Measurements from ENCODE around the gene DTX3.

Gene DTX3

DNA sequence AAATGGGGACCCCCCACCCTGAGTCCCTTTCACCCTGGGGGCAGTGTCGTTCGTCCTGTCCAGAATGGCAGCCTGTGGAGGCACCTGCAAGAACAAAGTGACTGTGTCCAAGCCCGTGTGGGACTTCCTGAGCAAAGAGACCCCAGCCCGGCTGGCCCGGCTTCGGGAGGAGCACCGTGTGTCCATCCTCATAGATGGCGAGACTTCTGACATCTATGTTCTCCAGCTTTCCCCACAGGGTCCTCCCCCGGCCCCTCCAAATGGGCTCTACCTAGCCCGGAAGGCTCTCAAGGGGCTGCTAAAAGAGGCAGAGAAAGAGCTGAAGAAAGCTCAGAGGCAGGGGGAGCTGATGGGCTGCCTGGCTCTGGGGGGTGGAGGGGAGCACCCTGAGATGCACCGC is 2.2 kb downstream of the DTX3 start:
- H3K9ac ChIP-seq, result no peak overlapping the region
- no peaks in the 10 kb centered on the region for H4K20me1 ChIP-seq (ENCODE audit: insufficient read depth)
- no peak overlapping the region for H3K4me2 ChIP-seq
- H2AFZ ChIP-seq (ENCODE audit: low read depth), result no peak overlapping the region
- no peak overlapping the region for H3K27ac ChIP-seq
- H3K27me3 ChIP-seq (ENCODE audit: insufficient read depth, low read depth), result no peaks in the 10 kb centered on the region
- peaks cover 36% of the 10 kb centered on the region for H3K4me1 ChIP-seq (ENCODE audit: low read depth, poor library complexity, severe bottlenecking)
- no peak overlapping the region for H3K4me3 ChIP-seq (IDR thresholded peaks at IDR 0.05; ENCODE audit: insufficient read depth, low read depth, low read length)
- H3K79me2 ChIP-seq (ENCODE audit: insufficient read depth, low read depth), result no peaks in the 10 kb centered on the region
- H3K36me3 ChIP-seq (ENCODE audit: insufficient read depth), result no peaks in the 10 kb centered on the region
- TF ChIP-seq, protein P1, sequence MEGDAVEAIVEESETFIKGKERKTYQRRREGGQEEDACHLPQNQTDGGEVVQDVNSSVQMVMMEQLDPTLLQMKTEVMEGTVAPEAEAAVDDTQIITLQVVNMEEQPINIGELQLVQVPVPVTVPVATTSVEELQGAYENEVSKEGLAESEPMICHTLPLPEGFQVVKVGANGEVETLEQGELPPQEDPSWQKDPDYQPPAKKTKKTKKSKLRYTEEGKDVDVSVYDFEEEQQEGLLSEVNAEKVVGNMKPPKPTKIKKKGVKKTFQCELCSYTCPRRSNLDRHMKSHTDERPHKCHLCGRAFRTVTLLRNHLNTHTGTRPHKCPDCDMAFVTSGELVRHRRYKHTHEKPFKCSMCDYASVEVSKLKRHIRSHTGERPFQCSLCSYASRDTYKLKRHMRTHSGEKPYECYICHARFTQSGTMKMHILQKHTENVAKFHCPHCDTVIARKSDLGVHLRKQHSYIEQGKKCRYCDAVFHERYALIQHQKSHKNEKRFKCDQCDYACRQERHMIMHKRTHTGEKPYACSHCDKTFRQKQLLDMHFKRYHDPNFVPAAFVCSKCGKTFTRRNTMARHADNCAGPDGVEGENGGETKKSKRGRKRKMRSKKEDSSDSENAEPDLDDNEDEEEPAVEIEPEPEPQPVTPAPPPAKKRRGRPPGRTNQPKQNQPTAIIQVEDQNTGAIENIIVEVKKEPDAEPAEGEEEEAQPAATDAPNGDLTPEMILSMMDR (conservative IDR thresholded peaks at IDR 0.05; ENCODE audit: low read depth, low read length), result no peak

DNA sequence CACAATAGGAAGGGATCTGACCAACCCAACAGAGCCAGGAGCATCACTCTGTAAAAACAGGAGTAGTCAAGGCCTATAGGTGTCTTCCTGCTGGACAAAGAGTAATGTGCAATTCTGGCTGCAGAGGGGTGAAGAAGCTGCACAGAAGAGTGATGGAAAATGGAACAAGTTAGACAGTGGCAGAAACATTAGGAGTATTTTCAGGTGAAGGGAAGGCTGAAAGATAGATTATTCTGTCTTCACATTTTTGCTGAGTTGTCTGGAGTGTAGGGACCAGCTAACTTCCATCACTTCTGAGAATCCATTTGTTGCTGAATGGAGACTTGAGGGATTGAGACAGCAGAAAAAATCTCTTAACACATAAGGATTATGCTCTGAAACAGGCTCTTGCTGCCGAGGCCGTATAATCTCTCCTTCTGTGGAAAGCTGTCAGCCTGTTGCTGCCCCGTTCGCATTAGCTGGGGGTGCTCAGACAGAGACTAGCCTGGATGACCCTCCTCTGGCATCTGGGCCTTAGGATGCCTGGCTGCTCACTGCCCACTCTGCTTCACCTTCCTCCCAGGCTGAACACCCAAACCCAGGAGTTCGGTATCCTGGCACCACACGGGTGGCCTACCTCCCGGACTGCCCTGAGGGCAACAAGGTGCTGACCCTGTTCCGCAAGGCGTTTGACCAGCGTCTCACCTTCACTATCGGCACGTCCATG is 3.5 kb downstream of the DTX3 start:
- Histone ChIP-seq H3K36me3 (ENCODE audit: insufficient read depth) (no peaks in the 10 kb centered on the region), H3K79me2 (ENCODE audit: insufficient read depth, low read depth) (no peaks in the 10 kb centered on the region), H3K4me3 (IDR thresholded peaks at IDR 0.05; ENCODE audit: insufficient read depth, low read depth, low read length) (no peak overlapping the region), H3K4me1 (ENCODE audit: low read depth, poor library complexity, severe bottlenecking) (peaks cover 48% of the 10 kb centered on the region), H3K27ac (no peak overlapping the region; the same call in 1 of the 2 replicates), H3K4me2 (no peak overlapping the region), H3K9ac (no peak overlapping the region), H3K27me3 (ENCODE audit: insufficient read depth, low read depth) (no peaks in the 10 kb centered on the region), H2AFZ (ENCODE audit: low read depth) (no peak overlapping the region), H4K20me1 (ENCODE audit: insufficient read depth) (no peaks in the 10 kb centered on the region)
- TF ChIP-seq, protein P1 (conservative IDR thresholded peaks at IDR 0.05; ENCODE audit: low read depth, low read length), result no peak

DNA sequence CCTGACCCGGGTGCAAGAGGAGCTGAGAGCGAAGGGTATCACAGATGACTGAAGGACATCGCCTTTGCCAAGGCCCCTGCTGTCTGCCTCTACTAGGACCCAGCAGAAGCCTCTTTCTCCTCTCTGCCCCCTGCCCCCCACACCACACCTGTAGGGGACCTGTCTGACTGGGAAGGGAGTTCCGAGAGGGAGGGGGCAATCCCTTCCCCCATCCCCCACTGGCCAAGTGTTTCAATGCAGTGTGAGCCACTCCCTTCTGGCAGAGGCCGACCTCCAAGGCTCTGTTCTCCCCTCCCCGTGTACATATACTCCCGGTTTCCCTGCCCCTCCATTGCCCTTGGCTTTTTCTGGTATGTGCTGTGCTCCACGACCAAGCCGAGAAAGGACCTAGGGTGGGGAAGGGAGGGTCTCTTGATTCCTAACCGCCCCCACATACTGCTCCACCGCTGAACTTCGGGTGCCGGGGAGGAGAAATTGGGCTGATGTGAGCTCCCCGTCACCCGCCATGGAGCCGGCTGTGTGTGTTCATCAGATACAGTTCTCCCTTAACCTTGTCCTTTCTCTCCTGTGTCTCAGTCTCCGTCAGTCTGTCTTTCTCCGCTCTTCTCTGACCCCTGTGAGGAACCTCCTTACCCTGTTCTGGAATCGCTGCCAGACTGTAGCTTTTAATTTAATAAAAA is 4.6 kb downstream of the DTX3 start:
- no peak overlapping the region for H3K9ac ChIP-seq
- H4K20me1 ChIP-seq (ENCODE audit: insufficient read depth), result no peaks in the 10 kb centered on the region
- TF ChIP-seq, protein P1 (conservative IDR thresholded peaks at IDR 0.05; ENCODE audit: low read depth, low read length), result no peak
- H3K4me1 ChIP-seq (ENCODE audit: low read depth, poor library complexity, severe bottlenecking), result peaks cover 48% of the 10 kb centered on the region
- no peaks in the 10 kb centered on the region for H3K36me3 ChIP-seq (ENCODE audit: insufficient read depth)
- no peaks in the 10 kb centered on the region for H3K79me2 ChIP-seq (ENCODE audit: insufficient read depth, low read depth)
- H3K27ac ChIP-seq, result no peak overlapping the region
- no peak overlapping the region for H2AFZ ChIP-seq (ENCODE audit: low read depth)
- no peak overlapping the region for H3K4me2 ChIP-seq
- H3K4me3 ChIP-seq (IDR thresholded peaks at IDR 0.05; ENCODE audit: insufficient read depth, low read depth, low read length), result no peak overlapping the region
- no peaks in the 10 kb centered on the region for H3K27me3 ChIP-seq (ENCODE audit: insufficient read depth, low read depth)

DNA sequence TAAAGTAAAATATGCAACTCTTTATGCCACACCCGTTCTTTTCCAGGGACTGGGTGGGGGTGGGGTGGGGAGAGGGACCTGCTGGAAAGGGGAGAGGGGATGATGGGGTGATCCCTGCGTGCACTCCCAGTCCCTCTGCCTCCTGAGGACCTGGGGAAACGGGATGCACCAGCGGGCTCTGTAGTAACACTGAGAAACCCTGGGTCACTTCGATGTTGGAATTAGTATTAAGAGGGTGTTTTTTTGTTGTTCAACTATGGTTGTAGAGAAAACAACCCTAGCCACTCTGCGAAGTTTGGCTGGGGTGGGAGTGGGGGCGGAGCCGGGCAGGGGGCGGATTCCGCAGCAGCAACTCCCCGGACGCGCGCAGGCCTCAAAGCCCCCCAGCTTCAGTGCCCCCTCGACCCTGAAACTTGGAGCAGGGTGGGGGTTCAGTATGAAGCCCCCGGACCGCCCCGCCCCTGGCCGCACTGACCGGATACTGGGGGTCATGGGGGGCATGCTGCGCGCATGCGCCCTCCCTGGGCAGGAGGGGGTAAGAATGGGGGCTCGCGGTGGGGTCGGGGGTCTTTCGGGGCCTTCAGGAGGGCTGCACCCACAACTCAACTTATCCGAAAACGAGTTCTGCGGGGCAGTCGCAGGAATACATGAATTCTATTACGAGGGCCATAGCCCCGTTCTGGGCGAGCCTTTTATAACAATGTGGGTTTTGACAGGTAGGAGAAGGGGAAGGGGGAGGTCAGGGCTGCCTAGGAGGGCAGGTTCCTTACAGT is 5.3 kb downstream of the DTX3 start:
- H3K27ac ChIP-seq, result no peak overlapping the region
- peaks cover 52% of the 10 kb centered on the region for H3K4me1 ChIP-seq (ENCODE audit: low read depth, poor library complexity, severe bottlenecking)
- no peak overlapping the region for H3K4me2 ChIP-seq
- TF ChIP-seq, protein P1 (conservative IDR thresholded peaks at IDR 0.05; ENCODE audit: low read depth, low read length), result no peak
- H2AFZ ChIP-seq (ENCODE audit: low read depth), result no peak overlapping the region
- H3K4me3 ChIP-seq (IDR thresholded peaks at IDR 0.05; ENCODE audit: insufficient read depth, low read depth, low read length), result no peak overlapping the region
- H4K20me1 ChIP-seq (ENCODE audit: insufficient read depth), result no peaks in the 10 kb centered on the region
- H3K79me2 ChIP-seq (ENCODE audit: insufficient read depth, low read depth), result no peaks in the 10 kb centered on the region
- no peaks in the 10 kb centered on the region for H3K36me3 ChIP-seq (ENCODE audit: insufficient read depth)
- no peak overlapping the region for H3K9ac ChIP-seq
- H3K27me3 ChIP-seq (ENCODE audit: insufficient read depth, low read depth), result no peaks in the 10 kb centered on the region
